Fibroblast of skin of left quadriceps (primary cell): Measurements from ENCODE around the gene TMTC1.
A peak's percentile ranks its signal among the peaks of the same experiment; 100 is the strongest.

Source experiments
- DNase-seq, 2 experiments: peaks; one replicate each; pipeline ENCODE4 v3.0.0-alpha.2; 2013; ENCODE audit warnings: low read depth in 2 of 2

TMTC1 gene

GRCh38 chr12:29616664-29617406, 166.9 kb downstream of the TMTC1 start:
- no peak for DNase-seq

GRCh38 chr12:29614694-29615325, 168.9 kb downstream of the TMTC1 start:
- no peak for DNase-seq

- no peak for DNase-seq
Measured at GRCh38 chr12:29612912-29613311, 170.8 kb downstream of the TMTC1 start.

- peak; percentile 21 to 22 for DNase-seq
Measured at GRCh38 chr12:29611906-29612305, 171.8 kb downstream of the TMTC1 start.

GRCh38 chr12:29610473-29611170, 173.1 kb downstream of the TMTC1 start:
- DNase-seq: no peak

GRCh38 chr12:29609431-29610215, 174.1 kb downstream of the TMTC1 start:
- DNase-seq: no peak

- no peak for DNase-seq
Measured at GRCh38 chr12:29608581-29608980, 175.2 kb downstream of the TMTC1 start.

GRCh38 chr12:29599381-29599780, 184.4 kb downstream of the TMTC1 start:
- peak; percentile 13 to 28 for DNase-seq

- DNase-seq: no peak
Measured at GRCh38 chr12:29595071-29595755, 188.5 kb downstream of the TMTC1 start.

GRCh38 chr12:29593001-29593400, 190.7 kb downstream of the TMTC1 start:
- no peak for DNase-seq

- no peak for DNase-seq
Measured at GRCh38 chr12:29591140-29592020, 192.4 kb downstream of the TMTC1 start.

- no peak for DNase-seq
Measured at GRCh38 chr12:29589851-29590250, 193.9 kb downstream of the TMTC1 start.

GRCh38 chr12:29589286-29589820, 194.4 kb downstream of the TMTC1 start:
- DNase-seq: no peak

- DNase-seq: no peak
Measured at GRCh38 chr12:29582677-29583272, 201.0 kb downstream of the TMTC1 start.

- DNase-seq: no peak
Measured at GRCh38 chr12:29582146-29582545, 201.6 kb downstream of the TMTC1 start.

GRCh38 chr12:29581631-29582030, 202.1 kb downstream of the TMTC1 start:
- DNase-seq: no peak

- no peak for DNase-seq
Measured at GRCh38 chr12:29580971-29581370, 202.8 kb downstream of the TMTC1 start.

GRCh38 chr12:29578731-29579130, 205.0 kb downstream of the TMTC1 start:
- no peak for DNase-seq

GRCh38 chr12:29578070-29578469, 205.7 kb downstream of the TMTC1 start:
- no peak for DNase-seq

- no peak for DNase-seq
Measured at GRCh38 chr12:29574500-29574899, 209.2 kb downstream of the TMTC1 start.
